Activated naive CD8-positive, alpha-beta T cell treated with anti-CD3 and anti-CD28 coated beads, Interleukin-2, amount 50 U/mL, for 16 hours (primary cell): ENCODE results near the gene GAL3ST2.
"Not testable (repeated sequence)": the region's sequence is repeated elsewhere in the genome, so short reads cannot be mapped to it uniquely, and the experiment has no call there.

Experiments
- DNase-seq: peaks from one replicate; pipeline ENCODE4 v3.0.0-alpha.2; 2020; ENCODE audit warnings: low read depth, low spot score

GAL3ST2 gene

GRCh38 chr2:241768850-241769249 lies 7.8 kb upstream of the GAL3ST2 start:
- DNase-seq = no peak

GRCh38 chr2:241769819-241770184 lies 6.8 kb upstream of the GAL3ST2 start:
- no peak for DNase-seq

GRCh38 chr2:241770185-241770935 lies 6.3 kb upstream of the GAL3ST2 start:
- DNase-seq = no peak

- no peak for DNase-seq
Measured at GRCh38 chr2:241770936-241771285, 5.7 kb upstream of the GAL3ST2 start.

- no peak for DNase-seq
Measured at GRCh38 chr2:241771286-241772062, 5.1 kb upstream of the GAL3ST2 start.

- no peak for DNase-seq
Measured at GRCh38 chr2:241772063-241772499, 4.5 kb upstream of the GAL3ST2 start.

GRCh38 chr2:241773511-241774418 lies 2.9 kb upstream of the GAL3ST2 start:
- DNase-seq = no peak

- DNase-seq = no peak
Measured at GRCh38 chr2:241774419-241775222, 2.0 kb upstream of the GAL3ST2 start.

- no peak for DNase-seq
Measured at GRCh38 chr2:241775223-241776177, 1.1 kb upstream of the GAL3ST2 start.

- no peak for DNase-seq
Measured at GRCh38 chr2:241777170-241777685, 606 bp downstream of the GAL3ST2 start.

- no peak for DNase-seq
Measured at GRCh38 chr2:241777686-241778627, 1.3 kb downstream of the GAL3ST2 start.

GRCh38 chr2:241780939-241781569 lies 4.4 kb downstream of the GAL3ST2 start:
- DNase-seq = no peak

GRCh38 chr2:241782053-241782452 lies 5.4 kb downstream of the GAL3ST2 start:
- not testable (repeated sequence) for DNase-seq

- DNase-seq = no peak
Measured at GRCh38 chr2:241788135-241788534, 11.5 kb downstream of the GAL3ST2 start.

- DNase-seq = no peak
Measured at GRCh38 chr2:241788572-241788971, 11.9 kb downstream of the GAL3ST2 start.

- not testable (repeated sequence) for DNase-seq
Measured at GRCh38 chr2:241791385-241791784, 14.8 kb downstream of the GAL3ST2 start.

GRCh38 chr2:241793385-241793784 lies 16.8 kb downstream of the GAL3ST2 start:
- no peak for DNase-seq

GRCh38 chr2:241794250-241794823 lies 17.7 kb downstream of the GAL3ST2 start:
- no peak for DNase-seq
